HG03060 (cell line): ENCODE measurements around the gene SNRPE.

Experiments
- ATAC-seq: cut with Tn5 transposase; IDR thresholded peaks from one replicate; pipeline ENCODE4 v1.9.1; 2021; ENCODE audit warnings: low read depth, moderate number of reproducible peaks; ENCODE audit not compliant: unreplicated experiment

SNRPE gene

DNA sequence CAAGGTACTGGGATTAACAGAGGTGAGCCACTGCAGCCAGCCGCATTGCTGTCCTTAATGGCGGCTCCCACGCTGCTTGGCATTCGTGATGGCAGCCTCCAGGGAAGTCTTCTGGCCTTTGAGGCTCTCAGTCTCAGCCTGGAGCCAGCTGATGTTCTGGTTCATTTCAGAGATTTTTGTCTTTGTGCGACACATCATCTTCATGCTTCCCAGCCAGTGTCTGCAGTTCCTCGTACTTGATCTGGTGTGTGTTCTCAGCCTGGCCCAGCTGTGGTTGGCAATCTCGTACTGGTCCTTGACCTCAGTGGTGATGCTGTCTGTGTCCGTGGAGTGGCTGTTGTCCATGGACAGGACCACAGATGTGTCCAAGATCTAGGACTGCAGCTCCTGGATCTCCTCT is 11.7 kb downstream of the SNRPE start:
- no peak for ATAC-seq

DNA sequence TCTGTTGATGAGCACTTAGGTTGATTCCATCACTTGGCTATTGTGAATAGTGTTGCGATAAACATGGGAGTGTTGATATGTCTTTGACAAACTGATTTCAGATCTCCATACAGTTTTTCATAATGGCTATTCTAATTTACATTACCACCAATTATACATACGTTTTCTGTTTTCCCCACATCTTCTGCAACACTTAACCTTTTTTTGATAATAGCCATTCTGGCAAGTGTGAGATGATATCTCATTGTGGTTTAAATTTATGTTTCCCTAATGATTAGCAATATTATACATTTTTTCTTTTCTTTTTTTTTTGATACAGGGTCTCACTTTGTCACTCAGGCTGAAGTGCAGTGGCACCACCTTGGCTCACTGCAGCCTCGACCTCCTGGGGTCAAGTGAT is 17.0 kb downstream of the SNRPE start:
- ATAC-seq = no peak

DNA sequence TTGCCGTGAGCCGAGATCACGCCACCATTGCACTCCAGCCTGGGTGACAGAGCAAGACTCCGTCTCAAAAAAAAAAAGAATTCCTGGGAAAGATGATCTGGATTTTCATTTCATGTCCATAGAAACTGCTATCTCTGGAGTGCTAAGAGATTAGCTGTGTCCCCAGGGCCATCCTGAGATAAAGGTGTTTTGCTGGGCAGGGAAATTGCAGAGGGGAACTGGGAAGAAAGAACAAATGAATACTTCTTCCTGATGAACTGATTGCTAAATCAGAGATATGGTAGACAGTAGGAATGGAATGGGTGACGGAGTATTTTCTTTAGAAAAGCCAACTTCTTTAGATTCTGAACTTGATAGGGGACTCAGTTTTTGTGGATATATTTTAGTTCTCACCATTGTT is 19.2 kb downstream of the SNRPE start:
- ATAC-seq = no peak

DNA sequence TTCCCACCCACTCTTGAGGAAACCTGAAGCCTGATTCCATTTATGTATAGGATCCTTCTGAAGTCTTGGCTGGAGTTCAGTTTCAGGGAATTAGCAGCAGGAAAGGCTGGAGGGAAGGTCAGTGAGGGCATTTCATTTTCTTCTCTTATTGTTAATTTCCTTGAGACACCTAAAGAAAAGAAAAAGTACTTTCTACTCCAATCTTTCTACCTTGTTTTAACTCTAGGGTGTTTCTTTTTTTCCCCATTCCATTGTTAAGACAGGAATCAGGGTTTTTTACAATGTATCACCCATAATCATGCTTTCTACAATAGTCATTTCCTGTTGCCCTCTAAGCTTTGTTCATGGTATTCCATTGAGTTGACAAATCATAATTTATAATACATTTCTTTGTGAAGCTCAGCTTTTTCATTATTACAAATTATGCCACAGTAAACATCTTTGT is 27.4 kb downstream of the SNRPE start:
- no peak for ATAC-seq

DNA sequence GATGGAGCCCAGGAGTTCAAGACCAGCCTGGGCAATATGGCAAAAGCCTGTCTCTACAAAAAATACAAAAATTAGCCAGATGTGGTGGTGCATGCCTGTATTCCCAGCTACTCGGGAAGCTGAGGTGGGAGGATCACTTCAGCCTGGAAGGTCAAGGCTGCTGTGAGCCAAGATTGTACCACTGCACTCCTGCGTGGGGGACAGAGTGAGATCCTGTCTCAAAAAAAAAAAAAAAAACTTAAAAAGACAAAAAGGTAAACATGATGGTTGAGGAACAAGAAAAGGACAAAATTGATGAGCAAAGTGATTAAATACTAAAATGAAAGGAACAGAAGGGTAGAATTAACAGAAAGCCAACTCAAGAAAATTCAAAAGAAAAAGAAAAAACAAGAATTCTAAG is 30.6 kb downstream of the SNRPE start:
- no peak for ATAC-seq

DNA sequence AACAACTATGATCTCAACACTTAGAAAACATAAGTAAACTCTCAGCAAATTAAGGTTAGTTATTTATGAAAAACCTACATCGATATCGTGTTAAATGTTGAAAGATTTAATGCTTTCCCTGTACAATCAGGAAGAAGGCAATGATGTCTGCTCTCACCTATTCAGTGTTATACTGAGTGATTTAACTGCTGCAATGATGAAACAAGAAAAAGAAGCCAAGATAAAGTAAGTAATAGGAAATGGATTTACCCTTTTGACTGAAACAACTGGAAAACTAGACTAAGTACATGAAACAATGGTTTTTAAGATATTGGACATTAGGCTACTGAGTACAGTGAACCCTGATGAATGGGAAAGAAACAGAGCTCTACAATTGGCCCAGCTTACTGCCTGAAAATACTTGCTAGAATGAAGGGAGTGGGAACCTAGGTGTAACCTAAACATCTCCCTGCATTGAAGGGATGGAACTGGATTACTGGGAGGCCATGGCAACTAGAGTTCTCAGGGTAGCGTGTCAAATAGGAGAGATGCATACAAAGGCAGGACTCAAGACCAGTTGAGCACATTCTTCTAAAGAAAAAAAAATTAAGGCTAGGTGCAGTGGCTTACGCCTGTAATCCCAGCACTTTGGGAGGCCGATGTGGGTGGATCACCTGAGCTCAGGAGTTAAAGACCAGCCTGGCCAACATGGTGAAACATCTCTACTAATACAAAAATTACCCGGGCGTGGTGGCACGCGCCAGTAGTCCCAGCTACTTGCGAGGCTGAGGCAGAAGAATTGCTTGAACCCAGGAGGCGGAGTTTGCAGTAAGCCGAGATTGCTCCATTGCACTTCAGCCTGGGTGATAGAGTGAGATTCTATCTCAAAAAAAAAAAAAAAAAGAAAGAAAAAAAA is 37.3 kb downstream of the SNRPE start:
- no peak for ATAC-seq

DNA sequence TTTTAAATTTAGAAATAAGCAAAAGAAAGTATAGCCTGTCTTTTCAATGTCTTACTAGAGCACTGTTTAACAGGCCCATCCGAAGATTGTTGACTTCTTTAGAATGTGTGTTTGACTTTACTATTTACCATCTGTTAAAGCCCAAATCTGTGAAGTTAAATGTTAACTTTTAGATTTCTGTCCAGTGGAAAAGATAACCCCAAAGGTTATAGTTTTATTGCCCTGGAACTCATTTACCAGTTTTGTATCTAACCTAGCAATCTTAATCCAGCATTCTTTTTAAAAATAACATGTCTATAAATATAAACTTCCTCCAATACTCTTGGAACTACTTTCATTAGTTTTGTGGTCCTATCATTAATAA is 37.9 kb downstream of the SNRPE start:
- ATAC-seq = no peak

DNA sequence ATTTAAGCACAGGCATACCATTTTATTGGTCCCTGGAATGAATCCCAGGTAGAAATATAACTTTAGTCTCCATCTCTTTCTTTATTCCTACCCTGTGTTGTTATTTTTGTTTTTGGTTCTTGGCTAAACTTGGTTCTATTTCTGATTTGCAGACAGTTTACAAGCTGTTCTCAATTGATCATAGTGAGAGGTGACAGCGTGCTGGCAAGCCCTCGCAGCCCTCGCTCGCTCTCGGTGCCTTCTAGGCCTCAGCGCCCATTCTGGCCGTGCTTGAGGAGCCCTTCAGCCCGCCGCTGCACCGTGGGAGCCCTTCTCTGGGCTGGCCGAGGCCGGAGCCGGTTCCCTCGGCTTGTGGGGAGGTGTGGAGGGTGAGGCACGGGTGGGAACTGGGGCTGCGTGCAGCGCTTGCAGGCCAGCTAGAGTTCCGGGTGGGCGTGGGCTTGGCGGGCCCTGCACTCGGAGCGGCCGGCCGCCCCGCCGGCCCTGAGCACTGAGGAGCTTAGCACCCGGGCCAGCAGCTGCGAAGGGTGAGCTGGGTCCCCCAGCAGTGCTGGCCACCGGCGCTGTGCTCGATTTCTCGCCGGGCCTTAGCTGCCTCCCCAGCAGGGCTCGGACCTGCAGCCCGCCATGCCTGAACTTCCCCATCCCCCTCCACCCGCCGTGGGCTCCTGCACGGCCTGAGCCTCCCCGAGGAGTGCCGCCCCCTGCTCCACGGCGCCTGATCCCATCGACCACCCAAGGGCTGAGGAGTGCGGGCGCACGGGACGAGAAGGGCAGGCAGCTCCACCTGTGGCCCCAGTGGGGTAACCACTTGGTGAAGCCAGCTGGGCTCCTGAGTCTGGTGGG is 38.7 kb downstream of the SNRPE start:
- ATAC-seq = no peak

DNA sequence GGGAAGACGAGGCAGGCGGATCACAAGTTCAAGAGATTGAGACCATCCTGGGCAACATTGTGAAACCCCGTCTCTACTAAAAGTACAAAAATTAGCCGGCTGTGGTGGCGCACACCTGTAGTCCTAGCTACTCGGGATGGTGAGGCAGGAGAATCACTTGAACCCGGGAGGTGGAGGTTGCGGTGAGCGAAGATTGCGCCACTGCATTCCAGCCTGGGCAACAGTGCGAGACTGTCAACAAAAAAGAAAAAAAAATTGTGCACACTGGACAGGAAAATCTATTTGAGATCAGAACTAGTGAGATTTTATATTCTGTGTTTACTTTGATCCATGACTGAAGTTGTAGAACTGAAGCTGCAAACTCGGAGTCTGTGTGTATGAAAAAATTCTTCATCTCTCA is 40.2 kb downstream of the SNRPE start:
- ATAC-seq = no peak

DNA sequence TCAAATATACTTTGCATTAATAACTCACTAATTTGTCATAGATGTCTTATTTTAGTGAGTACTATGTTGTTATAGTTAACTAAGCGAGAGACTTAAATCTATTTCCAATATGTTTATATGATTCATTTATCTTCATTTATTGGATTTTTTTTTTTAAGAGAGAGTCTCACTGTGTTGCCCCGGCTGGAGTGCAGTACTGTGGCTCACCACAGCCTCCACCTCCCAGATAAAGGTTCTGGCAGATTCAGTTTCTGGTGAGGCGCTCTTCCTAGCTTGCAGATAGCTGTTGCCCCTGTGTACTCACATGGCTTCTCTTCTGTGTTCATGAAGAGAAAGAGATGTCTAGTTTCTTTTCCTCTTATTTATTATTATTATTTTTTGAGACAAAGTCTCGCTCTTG is 43.9 kb downstream of the SNRPE start:
- ATAC-seq = no peak

DNA sequence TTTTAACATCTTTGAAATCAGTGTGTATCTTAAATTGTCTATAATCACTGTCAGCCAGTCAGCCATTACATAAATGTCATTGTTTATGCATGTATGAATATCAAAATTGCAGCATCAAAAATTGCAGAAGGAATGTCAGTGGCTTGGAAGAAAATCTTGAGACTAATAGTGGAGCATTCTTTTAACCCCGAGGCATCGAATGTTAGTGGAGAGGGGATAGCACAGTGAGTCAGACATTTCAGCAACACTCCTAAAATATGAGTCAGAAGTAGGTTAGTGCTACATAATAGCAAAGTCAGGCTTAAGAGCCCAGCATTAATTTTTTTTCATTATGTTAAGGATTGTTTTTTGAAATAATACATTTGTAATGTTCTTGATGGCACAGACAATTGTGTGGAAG is 45.5 kb downstream of the SNRPE start:
- no peak for ATAC-seq

DNA sequence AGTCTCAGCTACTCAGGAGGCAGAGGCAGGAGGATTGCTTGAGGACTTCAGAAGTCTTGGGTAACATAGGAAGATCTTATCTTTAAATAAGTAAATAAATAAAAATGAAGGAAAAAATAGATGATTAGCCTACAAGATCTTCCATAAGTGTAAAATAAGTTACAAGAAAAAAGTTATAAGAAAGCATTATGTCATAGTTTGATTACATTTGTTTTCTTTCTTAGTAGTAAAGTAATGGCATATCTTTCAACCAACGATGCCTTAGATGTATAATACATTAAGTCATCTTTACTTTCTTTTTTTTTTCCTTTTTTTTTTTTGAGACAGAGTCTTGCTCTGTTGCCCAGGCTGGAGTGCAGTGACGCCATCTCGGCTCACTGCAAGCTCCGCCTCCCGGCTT is 46.5 kb downstream of the SNRPE start:
- ATAC-seq = no peak

DNA sequence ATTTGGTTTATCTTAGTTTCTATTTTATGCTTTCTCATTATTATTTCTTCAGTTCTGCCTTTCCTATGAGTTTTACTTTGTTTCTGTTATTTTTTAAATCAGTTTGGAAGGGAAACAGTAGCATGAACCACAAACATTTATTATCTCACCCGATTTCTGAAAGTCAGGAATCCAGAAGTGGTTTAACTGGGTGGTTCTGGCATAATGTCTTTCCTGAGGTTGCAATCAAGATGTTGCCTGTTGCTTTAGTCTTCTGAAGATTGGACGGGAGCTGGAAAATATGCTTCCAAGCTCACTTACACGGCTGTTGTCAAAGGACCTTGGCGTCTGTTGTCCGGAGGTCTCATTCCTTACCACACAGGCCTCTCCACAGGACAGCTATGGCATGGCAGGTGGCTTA is 50.4 kb downstream of the SNRPE start:
- no peak for ATAC-seq

DNA sequence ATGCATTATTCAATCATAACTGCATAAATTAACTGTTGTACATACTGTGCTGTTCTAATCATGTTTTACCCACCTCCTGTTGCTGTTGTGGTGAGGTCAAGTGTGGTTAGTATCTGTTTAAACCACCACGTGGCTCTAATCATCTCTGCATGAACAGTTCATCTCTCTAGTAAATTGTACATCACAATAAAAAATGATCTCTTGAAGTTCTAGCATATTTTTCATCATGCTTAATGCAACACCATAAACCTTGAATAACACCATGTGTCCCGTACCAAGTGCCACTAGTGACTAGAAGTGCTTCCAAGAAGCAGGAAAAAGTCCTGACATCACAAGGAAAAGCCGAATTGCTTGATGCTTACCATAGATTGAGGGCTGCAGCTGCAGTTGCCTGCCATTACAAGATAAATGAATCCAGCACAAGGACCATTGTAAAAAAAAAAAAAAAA is 51.7 kb downstream of the SNRPE start:
- ATAC-seq = no peak

DNA sequence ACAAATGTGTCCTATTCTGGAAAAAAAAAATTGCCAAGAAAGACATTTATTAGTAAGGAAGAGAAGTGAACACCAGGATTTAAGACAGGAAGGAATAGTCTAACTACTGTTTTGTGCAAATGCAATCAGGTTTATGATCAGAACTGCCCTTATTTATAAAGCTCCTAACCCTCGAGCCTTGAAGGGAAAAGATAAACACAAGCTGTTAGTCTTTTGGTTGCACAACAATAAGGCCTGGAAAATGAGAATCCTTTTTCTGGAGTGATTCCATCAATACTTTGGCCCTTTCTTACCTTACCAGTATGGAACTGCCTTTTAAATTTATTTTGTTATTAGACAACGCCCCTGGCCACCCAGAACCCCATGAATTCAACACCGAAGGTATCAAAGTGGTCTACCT is 52.9 kb downstream of the SNRPE start:
- no peak for ATAC-seq

DNA sequence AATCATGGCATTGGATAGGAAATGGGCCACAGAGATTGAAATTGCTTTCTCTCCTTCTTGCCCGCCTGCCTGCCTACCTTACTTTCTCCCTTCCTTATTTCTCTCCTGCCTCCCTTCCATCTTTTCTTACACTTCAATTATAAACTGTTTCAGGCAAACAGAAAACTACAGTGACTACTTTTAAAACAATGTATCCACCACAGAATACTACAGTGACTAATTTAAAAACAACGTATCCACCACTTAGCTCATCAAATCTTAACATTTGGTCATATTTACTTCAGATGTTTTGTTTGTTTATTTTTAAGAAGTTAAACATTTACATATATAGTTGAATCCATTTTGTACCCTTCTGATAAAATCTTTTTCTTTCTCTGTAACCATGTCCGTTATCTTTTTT is 54.4 kb downstream of the SNRPE start:
- no peak for ATAC-seq

DNA sequence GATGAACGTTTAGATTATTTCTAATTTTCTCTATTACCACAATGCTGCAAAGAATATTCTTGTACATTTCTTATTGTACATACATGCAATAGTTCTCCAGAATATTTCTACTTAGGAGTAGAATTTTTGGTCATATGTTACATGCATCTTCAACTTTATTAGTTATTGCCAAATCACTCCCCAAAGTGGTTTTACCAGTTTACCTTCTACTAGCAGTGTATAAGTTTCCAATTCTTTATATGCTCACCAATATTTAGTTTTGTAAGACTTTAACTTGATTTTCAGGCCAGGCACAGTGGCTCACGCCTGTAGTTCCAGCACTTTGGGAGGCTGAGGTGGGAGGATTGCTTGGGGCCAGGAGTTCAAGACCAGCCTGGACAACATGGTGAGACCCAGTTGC is 55.4 kb downstream of the SNRPE start:
- ATAC-seq = no peak
